Natural killer cell treated with Interleukin-12 subunit alpha and Interleukin-12 subunit beta and Interleukin-15 and Interleukin-18, amount 100 ng/mL, for 72 hours (primary cell): Measurements from ENCODE around the gene SMARCA2. TPM values are rescaled to one million over a fixed set of nuclear protein-coding genes. Genes with fewer than 3 reads are reported as not detected.

Experiments used
- ATAC-seq, 2 donors: fragments of 150-1000 bp; cut with Tn5 transposase in 1 of 2; sonication (Bioruptor Pico), chemical (Tn5 transposase) in 1 of 2; 2 replicates each; pipeline ENCODE4 v1.10.0; 2021
- DNase-seq: peaks from one replicate; pipeline ENCODE4 v3.0.0; 2022; ENCODE audit warnings: low spot score
- H3K27ac Mint-ChIP-seq, 2 donors: 1 replicate in 1 of 2; 2 replicates in 1 of 2; pipeline ENCODE4 v1.8.0; 2022; ENCODE audit warnings: mixed read lengths in 2 of 2, mild to moderate bottlenecking in 1 of 2, moderate library complexity in 1 of 2
- H3K27me3 Mint-ChIP-seq, 2 donors: 1 replicate in 1 of 2; 2 replicates in 1 of 2; pipeline ENCODE4 v1.8.0; 2022; ENCODE audit warnings: mixed read lengths in 2 of 2
- H3K36me3 Mint-ChIP-seq: one replicate; pipeline ENCODE4 v1.8.0; 2022; ENCODE audit warnings: mixed read lengths
- H3K4me1 Mint-ChIP-seq, 2 donors: 1 replicate in 1 of 2; 2 replicates in 1 of 2; pipeline ENCODE4 v1.8.0; 2022; ENCODE audit warnings: low read depth in 2 of 2, mixed read lengths in 2 of 2, mild to moderate bottlenecking in 1 of 2
- H3K4me3 Mint-ChIP-seq: one replicate; pipeline ENCODE4 v1.8.0; 2022; ENCODE audit warnings: mixed read lengths
- H3K9me3 Mint-ChIP-seq: 2 replicates; pipeline ENCODE4 v1.8.0; 2022; ENCODE audit warnings: mixed read lengths
- total RNA-seq, 2 donors: library from RNA; stranded (reverse); gene quantifications; one replicate each; pipeline ENCODE4 v1.2.3, GENCODE V29; 2022

The SMARCA2 gene
- total RNA-seq, 2 donors from 2014 or later, result 124 to 174 TPM

DNA sequence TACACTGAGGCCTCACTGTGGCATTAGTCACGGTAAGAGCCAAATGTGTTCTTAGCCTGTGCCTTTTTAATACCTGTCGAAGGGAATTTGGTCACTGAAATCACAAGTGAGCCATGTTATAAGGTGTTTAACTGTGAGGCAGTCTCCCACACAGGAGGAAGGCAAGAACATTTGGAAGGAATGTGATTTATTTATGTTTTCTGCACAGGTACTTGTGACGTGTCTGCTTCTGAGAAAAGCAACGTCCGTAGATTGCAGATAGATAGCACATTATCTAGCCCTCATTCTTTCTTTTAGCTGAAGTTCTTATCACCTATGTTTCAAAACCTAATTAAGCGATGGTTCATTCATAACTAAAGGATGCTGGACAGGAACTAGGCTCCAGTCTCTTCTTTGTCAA lies 19.0 kb upstream of the SMARCA2 start:
- Mint-ChIP-seq H3K36me3 (no peaks in the 10 kb centered on the region), H3K4me3 (no peak overlapping the region), H3K9me3 (no peaks in the 10 kb centered on the region), H3K4me1 (no peaks in the 10 kb centered on the region), H3K27ac (no peak overlapping the region), H3K27me3 (peaks cover 19 to 23% of the 10 kb centered on the region in 2 donors)
- DNase-seq (no peak), ATAC-seq (no peak)

DNA sequence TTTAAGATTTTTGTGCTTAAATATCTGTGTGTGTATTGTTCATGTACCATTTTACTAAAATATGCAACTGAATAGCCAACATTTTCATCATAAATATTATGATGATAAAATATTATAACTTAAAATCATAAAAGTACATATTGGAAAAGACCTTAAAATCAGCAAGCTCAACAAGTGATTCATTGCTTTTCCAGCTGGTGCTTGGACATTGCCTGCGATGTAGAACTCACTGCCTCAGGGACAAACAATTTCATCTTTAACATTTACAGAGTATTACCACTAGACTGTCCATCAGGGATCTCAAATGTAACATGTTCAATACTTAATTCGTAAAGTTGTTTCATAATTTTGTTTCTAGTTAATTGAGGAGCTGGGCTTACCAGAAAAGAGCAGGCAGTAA lies 17.5 kb upstream of the SMARCA2 start:
- DNase-seq (no peak), ATAC-seq (no peak)
- Mint-ChIP-seq H3K27ac (no peak overlapping the region), H3K4me1 (no peaks in the 10 kb centered on the region), H3K36me3 (no peaks in the 10 kb centered on the region), H3K27me3 (peaks cover 19 to 21% of the 10 kb centered on the region in 2 donors), H3K4me3 (no peak overlapping the region), H3K9me3 (no peaks in the 10 kb centered on the region)

- Mint-ChIP-seq H3K9me3 (no peaks in the 10 kb centered on the region), H3K27ac (no peak overlapping the region), H3K27me3 (peaks cover 19 to 20% of the 10 kb centered on the region in 2 donors), H3K4me3 (no peak overlapping the region), H3K4me1 (no peaks in the 10 kb centered on the region), H3K36me3 (no peaks in the 10 kb centered on the region)
- ATAC-seq (no peak), DNase-seq (no peak)
Observed at GRCh38 chr9:1998111-1998510, 17.0 kb upstream of the SMARCA2 start.

DNA sequence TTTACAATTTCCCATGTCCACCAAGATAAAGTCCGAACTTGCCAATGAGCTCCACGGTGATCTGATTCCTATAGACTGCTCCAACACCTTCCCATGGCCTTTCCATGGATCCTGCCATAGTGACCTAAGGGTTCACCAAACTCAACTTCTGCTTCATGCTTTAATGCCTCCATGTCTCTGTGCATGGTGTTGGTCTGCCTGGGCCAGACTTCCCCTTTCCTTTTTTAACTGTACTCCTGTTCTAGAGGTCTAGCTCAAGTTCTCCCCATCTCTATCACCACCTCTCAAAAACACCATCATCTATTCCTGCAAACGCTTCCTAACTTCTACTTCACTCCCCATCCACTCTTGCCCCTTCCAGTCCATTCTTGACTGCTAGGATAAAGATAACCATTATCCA lies 14.8 kb upstream of the SMARCA2 start:
- no peak for DNase-seq
- Mint-ChIP-seq H3K27me3 (peaks cover 23 to 32% of the 10 kb centered on the region in 2 donors), H3K4me1 (no peaks in the 10 kb centered on the region), H3K4me3 (no peak overlapping the region), H3K27ac (no peak overlapping the region), H3K9me3 (no peaks in the 10 kb centered on the region), H3K36me3 (no peaks in the 10 kb centered on the region)
- ATAC-seq, result no peak

- no peaks in the 10 kb centered on the region for H3K9me3 Mint-ChIP-seq
- no peak for ATAC-seq
- H3K4me3 Mint-ChIP-seq, result no peak overlapping the region
- no peak overlapping the region for H3K27ac Mint-ChIP-seq
- peaks cover 23 to 41% of the 10 kb centered on the region in 2 donors for H3K27me3 Mint-ChIP-seq
- DNase-seq, result no peak
- no peaks in the 10 kb centered on the region for H3K36me3 Mint-ChIP-seq
- H3K4me1 Mint-ChIP-seq, result peaks cover 0 to 24% of the 10 kb centered on the region in 2 donors
Observed at GRCh38 chr9:2008372-2008771, 6.8 kb upstream of the SMARCA2 start.

DNA sequence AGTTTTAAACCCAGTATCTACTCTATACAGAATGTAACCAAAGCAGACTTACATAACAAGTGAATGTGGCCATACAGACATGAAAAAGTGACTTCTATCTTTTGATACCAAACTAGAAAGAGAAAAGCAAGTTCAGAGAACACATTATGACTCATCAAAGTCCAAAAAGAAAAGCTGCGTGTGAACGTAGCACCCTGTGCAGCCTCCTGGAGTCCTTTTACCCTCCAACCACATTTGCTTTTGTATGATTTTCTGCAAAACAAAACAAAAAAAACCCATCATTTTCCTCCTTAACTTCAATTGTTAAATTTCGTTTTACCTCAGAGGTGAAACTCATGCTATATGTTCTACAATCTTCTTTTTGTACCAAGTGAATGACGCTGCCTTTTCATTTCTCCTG lies 2.8 kb upstream of the SMARCA2 start:
- no peaks in the 10 kb centered on the region for H3K9me3 Mint-ChIP-seq
- H3K36me3 Mint-ChIP-seq, result no peaks in the 10 kb centered on the region
- no peak for ATAC-seq
- H3K27me3 Mint-ChIP-seq, result peaks cover 13 to 20% of the 10 kb centered on the region in 2 donors
- peaks cover 9 to 32% of the 10 kb centered on the region in 2 donors for H3K4me1 Mint-ChIP-seq
- peak overlapping the region; percentile 23 for H3K4me3 Mint-ChIP-seq
- H3K27ac Mint-ChIP-seq, result peak overlapping the region in 1 of 2 donors; percentile 96
- DNase-seq, result no peak

- Mint-ChIP-seq H3K4me3 (peak overlapping the region; percentile 99), H3K27me3 (peaks cover 13 to 20% of the 10 kb centered on the region in 2 donors), H3K27ac (peak overlapping the region; percentile 95 to 96), H3K36me3 (no peaks in the 10 kb centered on the region), H3K4me1 (peaks cover 17 to 41% of the 10 kb centered on the region in 2 donors), H3K9me3 (no peaks in the 10 kb centered on the region)
- DNase-seq (no peak), ATAC-seq (no peak)
Observed at GRCh38 chr9:2013743-2014475, 1.2 kb upstream of the SMARCA2 start.

- peak overlapping the region; percentile 95 to 96 for H3K27ac Mint-ChIP-seq
- peak; percentile 65 for DNase-seq
- peaks cover 28 to 56% of the 10 kb centered on the region in 2 donors for H3K4me1 Mint-ChIP-seq
- H3K27me3 Mint-ChIP-seq, result peaks cover 9 to 17% of the 10 kb centered on the region in 2 donors
- H3K36me3 Mint-ChIP-seq, result no peaks in the 10 kb centered on the region
- no peaks in the 10 kb centered on the region for H3K9me3 Mint-ChIP-seq
- peak overlapping the region; percentile 99 for H3K4me3 Mint-ChIP-seq
- no peak for ATAC-seq
Observed at GRCh38 chr9:2015581-2016407, 647 bp downstream of the SMARCA2 start.

- DNase-seq, result peak; percentile 80
- Mint-ChIP-seq H3K27me3 (peaks cover 3 to 8% of the 10 kb centered on the region in 2 donors), H3K4me1 (peaks cover 34 to 55% of the 10 kb centered on the region in 2 donors), H3K4me3 (peak overlapping the region; percentile 99), H3K9me3 (no peaks in the 10 kb centered on the region), H3K36me3 (no peaks in the 10 kb centered on the region), H3K27ac (peak overlapping the region; percentile 96 to 97)
- ATAC-seq, result peak; percentile 12 to 22
Observed at GRCh38 chr9:2016408-2017330, 1.5 kb downstream of the SMARCA2 start.

- Mint-ChIP-seq H3K4me1 (peaks cover 41 to 55% of the 10 kb centered on the region in 2 donors), H3K4me3 (peak overlapping the region; percentile 99), H3K36me3 (no peaks in the 10 kb centered on the region), H3K27me3 (peaks cover 3 to 8% of the 10 kb centered on the region in 2 donors), H3K9me3 (no peaks in the 10 kb centered on the region), H3K27ac (peak overlapping the region; percentile 96 to 97)
- ATAC-seq (peak; percentile 65 to 71), DNase-seq (peak; percentile 86)
Observed at GRCh38 chr9:2017331-2018161, 2.4 kb downstream of the SMARCA2 start.

DNA sequence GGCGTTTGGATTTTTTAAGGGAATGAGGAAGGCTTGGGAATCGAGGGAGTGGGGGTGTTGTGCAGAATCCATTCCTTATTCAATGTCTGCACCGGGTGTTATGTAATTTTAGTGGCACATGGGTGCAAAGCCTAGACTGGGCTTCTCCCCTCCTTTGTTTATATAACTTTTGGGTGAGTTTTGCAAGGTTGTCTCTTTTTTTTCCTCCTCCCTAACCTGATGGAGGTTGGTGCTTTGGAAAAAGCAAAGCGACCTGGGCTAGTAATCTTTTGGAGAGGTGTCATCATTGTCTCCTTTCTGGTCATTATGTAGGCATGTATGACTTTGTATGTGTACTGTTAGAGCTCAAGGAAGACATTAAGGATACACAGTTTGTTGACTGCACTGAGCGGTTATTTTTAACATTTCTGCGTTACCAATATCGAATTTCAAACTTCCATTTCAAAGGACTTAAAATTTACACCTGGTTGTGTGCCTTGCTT lies 3.1 kb downstream of the SMARCA2 start:
- H3K4me3 Mint-ChIP-seq, result peak overlapping the region; percentile 99
- H3K4me1 Mint-ChIP-seq, result peaks cover 48 to 55% of the 10 kb centered on the region in 2 donors
- H3K9me3 Mint-ChIP-seq, result no peaks in the 10 kb centered on the region
- no peak for ATAC-seq
- H3K27ac Mint-ChIP-seq, result peak overlapping the region; percentile 96 to 97
- DNase-seq, result no peak
- peaks cover 0 to 1% of the 10 kb centered on the region in 2 donors for H3K27me3 Mint-ChIP-seq
- H3K36me3 Mint-ChIP-seq, result no peaks in the 10 kb centered on the region

DNA sequence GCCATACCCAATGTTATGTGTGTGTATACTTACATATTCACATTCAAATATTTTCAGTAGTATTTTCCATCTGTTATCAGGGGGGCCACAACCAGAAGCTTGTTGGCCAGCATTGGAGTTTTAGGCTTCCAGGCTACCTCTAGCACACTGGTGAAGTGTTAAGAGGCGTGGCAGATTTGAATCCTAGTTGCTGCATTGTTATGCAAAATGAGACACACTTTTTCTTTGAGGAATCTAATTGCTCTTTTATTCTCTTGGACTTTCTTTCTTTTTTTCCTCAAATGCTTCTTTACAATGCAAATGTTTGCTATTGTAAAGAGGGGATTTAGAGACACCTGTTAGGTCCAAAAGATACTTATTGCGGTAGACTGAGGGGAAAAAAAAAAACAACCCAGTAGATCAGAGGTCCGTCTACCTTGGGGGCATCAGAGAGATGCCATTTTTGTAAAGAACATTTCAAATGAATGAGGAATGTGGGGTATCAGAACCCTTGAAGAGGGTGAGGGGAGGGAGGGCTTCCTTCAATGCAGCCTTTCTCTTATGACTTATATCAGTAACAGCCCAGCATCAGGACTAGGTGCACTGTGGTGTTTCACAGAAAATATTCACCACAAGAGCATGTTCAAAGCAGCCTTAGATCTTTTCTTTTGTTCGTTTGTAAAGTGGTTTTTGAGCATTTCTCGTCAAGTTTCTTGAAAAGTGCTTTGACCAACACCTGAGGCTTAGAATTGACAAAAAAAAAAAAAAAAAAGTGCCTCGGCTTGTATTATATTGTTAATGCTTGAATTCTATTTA lies 3.8 kb downstream of the SMARCA2 start:
- peaks cover 51 to 55% of the 10 kb centered on the region in 2 donors for H3K4me1 Mint-ChIP-seq
- no peaks in the 10 kb centered on the region for H3K36me3 Mint-ChIP-seq
- H3K27me3 Mint-ChIP-seq, result no peaks in the 10 kb centered on the region
- H3K9me3 Mint-ChIP-seq, result no peaks in the 10 kb centered on the region
- H3K4me3 Mint-ChIP-seq, result peak overlapping the region; percentile 99
- ATAC-seq (no peak), DNase-seq (no peak)
- H3K27ac Mint-ChIP-seq, result peak overlapping the region; percentile 96 to 97
